ENCODE measurements around the gene EFHC1.

EFHC1 gene

DNA sequence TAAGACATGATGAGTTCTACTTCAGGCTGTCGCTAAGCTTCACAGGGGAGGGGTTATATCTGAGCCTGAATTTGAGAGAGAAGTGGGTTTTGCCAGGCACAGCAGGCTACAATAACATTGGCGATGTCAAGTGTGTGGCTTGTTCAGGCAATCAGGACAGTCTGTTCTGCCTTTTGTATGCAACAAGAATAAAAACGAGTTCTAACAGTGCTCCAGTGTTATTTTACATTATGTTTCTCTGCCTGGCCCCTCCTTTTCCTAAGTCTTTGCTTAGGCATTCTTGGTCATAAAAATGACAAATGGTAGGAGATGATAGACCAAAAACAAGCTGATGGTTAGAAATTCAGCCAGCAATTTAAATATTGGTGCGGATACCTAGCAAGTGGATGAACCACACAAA lies 31.4 kb upstream of the EFHC1 start:
- TF ChIP-seq, protein P1, sequence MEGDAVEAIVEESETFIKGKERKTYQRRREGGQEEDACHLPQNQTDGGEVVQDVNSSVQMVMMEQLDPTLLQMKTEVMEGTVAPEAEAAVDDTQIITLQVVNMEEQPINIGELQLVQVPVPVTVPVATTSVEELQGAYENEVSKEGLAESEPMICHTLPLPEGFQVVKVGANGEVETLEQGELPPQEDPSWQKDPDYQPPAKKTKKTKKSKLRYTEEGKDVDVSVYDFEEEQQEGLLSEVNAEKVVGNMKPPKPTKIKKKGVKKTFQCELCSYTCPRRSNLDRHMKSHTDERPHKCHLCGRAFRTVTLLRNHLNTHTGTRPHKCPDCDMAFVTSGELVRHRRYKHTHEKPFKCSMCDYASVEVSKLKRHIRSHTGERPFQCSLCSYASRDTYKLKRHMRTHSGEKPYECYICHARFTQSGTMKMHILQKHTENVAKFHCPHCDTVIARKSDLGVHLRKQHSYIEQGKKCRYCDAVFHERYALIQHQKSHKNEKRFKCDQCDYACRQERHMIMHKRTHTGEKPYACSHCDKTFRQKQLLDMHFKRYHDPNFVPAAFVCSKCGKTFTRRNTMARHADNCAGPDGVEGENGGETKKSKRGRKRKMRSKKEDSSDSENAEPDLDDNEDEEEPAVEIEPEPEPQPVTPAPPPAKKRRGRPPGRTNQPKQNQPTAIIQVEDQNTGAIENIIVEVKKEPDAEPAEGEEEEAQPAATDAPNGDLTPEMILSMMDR (IDR thresholded peaks at IDR 0.05; ENCODE audit: insufficient read depth, low read length, missing control alignments) = no peak
- CTCF ChIA-PET = interaction anchor here (1.2 to 7.6 kb wide), 5 partner anchors 11 to 124 kb away, joined by 3 to 54 read pairs (median 4); partner anchors contain the start of gene MCM3
- DNase-seq (ENCODE audit: low read depth, low spot score) = no peak
- H3K4me3 ChIP-seq (ENCODE audit: low read depth, low read length) = no peak overlapping the region
- POLR2A ChIA-PET = interaction anchor here (0.5 kb wide), 1 partner anchor 208 kb away, joined by 3 read pairs; no protein-coding TSS in a partner anchor

DNA sequence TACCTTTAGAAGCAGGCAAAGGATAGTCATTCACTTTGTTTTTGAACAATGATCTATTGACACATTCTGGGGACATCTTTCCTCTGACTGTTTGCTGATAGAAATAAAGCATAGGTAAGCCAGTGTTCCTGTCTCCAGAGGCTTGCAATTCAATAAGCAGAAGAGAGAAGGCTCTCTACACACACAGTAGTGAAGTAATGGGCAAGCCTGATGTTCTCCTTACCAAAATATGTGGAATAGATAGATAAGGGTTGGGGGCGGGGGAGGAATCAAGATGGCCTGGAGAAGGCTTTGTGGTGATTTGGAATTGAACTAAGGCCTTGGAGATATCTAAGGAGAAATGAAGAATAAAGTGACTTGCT lies 30.9 kb upstream of the EFHC1 start:
- TF ChIP-seq, protein P1 (IDR thresholded peaks at IDR 0.05; ENCODE audit: insufficient read depth, low read length, missing control alignments) = no peak
- ChIA-PET CTCF (interaction anchor here (1.2 to 7.6 kb wide), 4 partner anchors 11 to 104 kb away, joined by 3 to 54 read pairs (median 29); partner anchors contain the start of gene MCM3), POLR2A (interaction anchor here (0.5 kb wide), 1 partner anchor 209 kb away, joined by 3 read pairs; no protein-coding TSS in a partner anchor)
- DNase-seq (ENCODE audit: low read depth, low spot score) = no peak
- no peak overlapping the region for H3K4me3 ChIP-seq (ENCODE audit: low read depth, low read length)

DNA sequence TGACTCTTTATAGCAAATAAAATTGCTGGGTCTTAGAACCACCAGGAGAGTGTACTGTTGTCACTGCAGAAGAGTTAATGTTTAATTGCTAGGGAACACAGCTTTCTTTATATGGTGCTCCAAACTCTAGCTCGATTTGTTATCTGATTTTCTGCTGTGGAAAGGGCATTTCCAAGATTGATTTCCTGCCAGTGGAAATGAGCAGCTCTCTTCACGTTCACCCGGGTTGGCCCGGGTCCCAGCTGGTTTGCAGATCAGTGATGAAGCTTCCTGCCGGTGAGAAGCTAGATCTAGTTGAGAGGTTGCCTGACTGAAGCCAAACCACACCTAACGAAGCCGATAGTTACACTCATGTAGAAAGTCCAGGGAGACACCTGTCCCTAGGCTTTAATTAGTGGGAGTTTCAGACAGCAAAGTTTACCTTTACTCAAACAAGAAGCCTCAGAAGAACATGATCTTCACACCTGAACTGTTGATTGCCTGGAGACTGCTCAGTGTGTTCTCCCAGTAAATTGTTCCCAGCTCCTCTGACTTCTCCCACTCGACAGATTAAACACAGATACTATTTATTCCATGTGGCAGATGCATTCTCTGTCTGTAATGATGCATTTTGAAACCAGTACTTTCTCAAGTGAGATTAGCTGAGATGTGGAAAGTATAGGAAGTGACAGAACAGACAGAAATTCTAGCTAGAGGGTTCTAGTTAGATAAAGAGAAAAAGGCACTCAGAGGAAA lies 30.3 kb upstream of the EFHC1 start:
- ChIA-PET CTCF (interaction anchor here (0.6 to 7.6 kb wide), 8 partner anchors 9 to 274 kb away, joined by 3 to 54 read pairs (median 4); partner anchors contain the start of genes MCM3 and PAQR8), POLR2A (no interaction called here)
- TF ChIP-seq, protein P1 (IDR thresholded peaks at IDR 0.05; ENCODE audit: insufficient read depth, low read length, missing control alignments) = no peak
- no peak for DNase-seq (ENCODE audit: low read depth, low spot score)
- no peak overlapping the region for H3K4me3 ChIP-seq (ENCODE audit: low read depth, low read length)

DNA sequence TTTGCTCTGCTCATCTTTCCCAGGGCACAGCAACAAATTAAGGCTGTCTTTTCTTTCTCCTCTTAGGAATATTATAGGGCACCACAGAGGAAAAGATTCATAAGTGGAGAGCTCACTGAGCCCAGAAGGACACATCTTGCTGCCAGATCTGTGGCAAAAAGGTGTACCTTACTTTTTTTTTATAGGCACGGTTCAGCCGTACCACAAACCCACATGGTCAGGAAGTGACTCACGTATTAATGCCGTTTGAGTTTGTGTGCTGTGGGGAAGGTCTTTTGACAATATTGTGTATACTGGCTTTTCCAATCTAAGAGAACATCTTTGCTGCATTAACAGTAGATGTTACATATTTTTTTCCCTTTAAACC lies 29.8 kb upstream of the EFHC1 start:
- POLR2A ChIA-PET = no interaction called here
- no peak for DNase-seq (ENCODE audit: low read depth, low spot score)
- TF ChIP-seq, protein P1 (IDR thresholded peaks at IDR 0.05; ENCODE audit: insufficient read depth, low read length, missing control alignments) = no peak
- H3K4me3 ChIP-seq (ENCODE audit: low read depth, low read length) = no peak overlapping the region
- CTCF ChIA-PET = interaction anchor here (0.6 to 7.6 kb wide), 7 partner anchors 10 to 273 kb away, joined by 3 to 54 read pairs (median 4); partner anchors contain the start of genes MCM3 and PAQR8

DNA sequence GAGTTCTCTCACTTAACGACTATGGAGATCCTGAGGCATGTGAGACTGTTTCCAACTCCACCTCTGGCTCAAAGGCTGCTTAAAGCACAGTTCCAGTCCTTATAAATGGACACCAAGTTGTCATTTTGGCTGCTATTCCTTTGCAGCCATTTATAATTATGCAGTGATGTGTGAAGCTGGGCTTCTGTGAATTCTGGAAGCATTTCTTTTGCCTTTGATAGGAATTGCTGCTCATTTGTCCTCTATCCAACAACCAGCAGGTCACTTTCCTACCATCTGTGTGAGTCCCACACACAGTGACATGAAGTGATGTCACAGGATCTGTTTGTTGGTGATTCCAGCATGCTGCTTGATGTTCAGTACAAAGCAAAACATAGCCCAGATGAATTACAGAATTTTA lies 28.5 kb upstream of the EFHC1 start:
- ChIA-PET CTCF (interaction anchor here (0.8 to 7.6 kb wide), 7 partner anchors 10 to 107 kb away, joined by 3 to 54 read pairs (median 3); partner anchors contain the start of gene MCM3), POLR2A (no interaction called here)
- DNase-seq (ENCODE audit: low read depth, low spot score) = no peak
- no peak overlapping the region for H3K4me3 ChIP-seq (ENCODE audit: low read depth, low read length)
- TF ChIP-seq, protein P1 (IDR thresholded peaks at IDR 0.05; ENCODE audit: insufficient read depth, low read length, missing control alignments) = no peak

DNA sequence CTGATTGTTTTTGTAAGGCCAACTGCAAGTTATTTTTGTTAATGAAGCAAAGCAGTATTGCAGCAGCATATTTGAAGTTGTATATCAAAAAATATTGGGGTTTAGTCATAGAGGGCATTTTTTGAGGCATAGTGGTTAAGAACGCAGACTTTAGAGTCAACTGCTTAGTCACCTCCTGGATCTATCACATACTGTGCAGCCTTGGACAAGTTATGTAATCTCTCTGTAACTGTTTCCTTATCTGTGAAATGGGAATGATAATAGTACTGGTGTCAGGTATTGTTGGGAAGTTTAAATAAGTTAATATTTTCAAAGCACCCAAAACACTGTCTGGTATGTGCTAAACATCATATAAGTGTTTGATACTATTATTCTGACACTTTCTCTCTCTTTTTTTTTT lies 27.2 kb upstream of the EFHC1 start:
- peak; percentile 61 for DNase-seq (ENCODE audit: low read depth, low spot score)
- ChIA-PET POLR2A (no interaction called here), CTCF (interaction anchor here (0.6 to 7.6 kb wide), 5 partner anchors 8 to 196 kb away, joined by 3 to 54 read pairs (median 3); partner anchors contain the start of gene MCM3)

More for the DNA sequence above, 27.2 kb upstream of the EFHC1 start:
- TF ChIP-seq, protein P1 (IDR thresholded peaks at IDR 0.05; ENCODE audit: insufficient read depth, low read length, missing control alignments) = no peak
- H3K4me3 ChIP-seq (ENCODE audit: low read depth, low read length) = no peak overlapping the region

Measured in AG04449 (cell line).